DOHH2 (cell line): Measurements from ENCODE around the gene BTBD17.

ENCODE experiments used
- CTCF ChIP-seq: fragments of 200-600 bp; sonication (generic); IDR thresholded peaks from one replicate; pipeline ENCODE4 v1.5.1; 2014; ENCODE audit warnings: antibody characterized with exemption, mild to moderate bottlenecking, low read depth, low read length; ENCODE audit not compliant: poor library complexity, severe bottlenecking
- EZH2phosphoT487 ChIP-seq: fragments of 200-600 bp; sonication (generic); IDR thresholded peaks from 2 replicates; pipeline ENCODE4 v1.6.1; 2017; ENCODE audit warnings: borderline replicate concordance, mild to moderate bottlenecking, antibody characterized with exemption, low read length, moderate library complexity, mixed read lengths

DNA sequence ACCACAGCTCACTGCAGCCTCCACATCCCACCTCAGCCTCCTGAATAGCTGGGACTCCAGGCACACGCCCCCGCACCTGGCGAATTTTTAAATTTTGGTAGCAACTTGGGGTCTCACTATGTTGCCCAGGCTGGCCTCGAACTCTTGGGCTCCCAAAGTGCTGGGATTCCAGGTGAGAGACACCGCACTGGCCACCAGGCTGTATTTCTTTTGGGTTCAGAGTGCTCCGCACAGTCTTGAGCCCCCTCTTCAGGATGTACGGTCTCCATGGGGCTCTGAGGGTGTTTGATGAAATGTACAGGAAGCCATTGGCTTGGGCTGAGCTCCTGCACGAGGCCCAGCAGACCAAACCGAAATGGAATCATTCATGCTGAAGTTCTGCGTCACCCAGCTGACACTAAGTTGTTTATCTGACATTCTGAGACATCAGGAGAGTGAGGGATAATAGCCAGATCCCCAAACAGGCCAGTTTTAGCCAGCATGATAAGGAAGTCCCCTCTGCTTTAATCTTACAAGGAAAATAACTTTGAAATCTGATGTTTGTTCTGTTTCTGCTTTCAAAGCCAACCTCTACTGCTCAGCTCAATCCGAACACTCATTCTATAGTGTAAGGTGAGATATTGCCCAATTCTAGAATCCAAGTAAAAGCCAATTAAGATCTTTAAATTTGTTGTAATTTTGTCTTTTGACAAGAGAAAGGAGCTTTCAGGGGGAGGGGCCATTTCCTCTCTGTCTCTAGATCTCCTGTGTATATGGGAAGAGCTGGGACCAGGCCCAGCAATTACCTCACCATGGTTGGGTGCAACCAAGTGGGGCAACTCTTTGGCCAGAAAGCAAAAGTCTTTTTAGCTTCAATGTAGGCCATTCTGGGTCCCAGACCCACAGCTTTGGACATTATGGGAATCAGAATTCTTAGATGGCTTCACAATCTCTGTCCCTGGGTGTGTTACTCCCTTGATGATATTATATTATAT is 29.3 kb upstream of the BTBD17 start:
- TF ChIP-seq CTCF (no peak), EZH2phosphoT487 (no peak)
